ENCODE measurements around the gene OR10K1. TPM values are rescaled to one million over a fixed set of nuclear protein-coding genes. Genes with fewer than 3 reads are reported as not detected.
"Not testable (repeated sequence)": the region's sequence is repeated elsewhere in the genome, so short reads cannot be mapped to it uniquely, and the experiment has no call there.

The OR10K1 gene
- total RNA-seq, 1 donor from 2014 or later = not detected

DNA sequence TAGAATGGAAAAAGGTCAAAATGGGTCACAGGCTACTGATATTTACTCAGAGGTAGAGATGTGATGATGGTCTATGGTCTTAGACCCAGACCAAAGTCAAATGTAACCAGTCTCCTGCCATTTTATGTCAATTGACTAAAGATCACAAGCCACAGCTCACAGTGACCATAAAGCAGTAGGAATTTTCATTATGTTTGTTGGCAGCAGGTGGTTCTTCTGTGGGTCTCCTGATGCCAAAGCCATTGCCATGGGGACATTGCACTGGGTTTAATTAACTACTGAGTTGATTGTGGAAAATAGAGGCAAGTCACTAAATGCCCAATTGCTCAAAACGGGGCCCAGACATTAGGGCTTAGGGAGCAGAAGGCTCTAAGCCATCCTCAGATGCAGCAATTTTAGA lies 35.5 kb upstream of the OR10K1 start, which contains the start of gene OR10K2:
OR10K2 (minus strand) TSS at position 101 of the 400 bp plus-strand sequence. CDS start 5,371 bp downstream, outside the sequence.
- Mint-ChIP-seq H3K4me3 (no peak within 1 kb of the TSS), H3K36me3 (no peaks in the 10 kb centered on the region), H3K27me3 (ENCODE audit: low read depth) (no peaks in the 10 kb centered on the region), H3K9me3 (peaks cover 9% of the 10 kb centered on the region), H3K27ac (no peak within 1 kb of the TSS), H3K4me1 (peaks cover 13% of the 10 kb centered on the region)
- TF ChIP-seq, protein P1, sequence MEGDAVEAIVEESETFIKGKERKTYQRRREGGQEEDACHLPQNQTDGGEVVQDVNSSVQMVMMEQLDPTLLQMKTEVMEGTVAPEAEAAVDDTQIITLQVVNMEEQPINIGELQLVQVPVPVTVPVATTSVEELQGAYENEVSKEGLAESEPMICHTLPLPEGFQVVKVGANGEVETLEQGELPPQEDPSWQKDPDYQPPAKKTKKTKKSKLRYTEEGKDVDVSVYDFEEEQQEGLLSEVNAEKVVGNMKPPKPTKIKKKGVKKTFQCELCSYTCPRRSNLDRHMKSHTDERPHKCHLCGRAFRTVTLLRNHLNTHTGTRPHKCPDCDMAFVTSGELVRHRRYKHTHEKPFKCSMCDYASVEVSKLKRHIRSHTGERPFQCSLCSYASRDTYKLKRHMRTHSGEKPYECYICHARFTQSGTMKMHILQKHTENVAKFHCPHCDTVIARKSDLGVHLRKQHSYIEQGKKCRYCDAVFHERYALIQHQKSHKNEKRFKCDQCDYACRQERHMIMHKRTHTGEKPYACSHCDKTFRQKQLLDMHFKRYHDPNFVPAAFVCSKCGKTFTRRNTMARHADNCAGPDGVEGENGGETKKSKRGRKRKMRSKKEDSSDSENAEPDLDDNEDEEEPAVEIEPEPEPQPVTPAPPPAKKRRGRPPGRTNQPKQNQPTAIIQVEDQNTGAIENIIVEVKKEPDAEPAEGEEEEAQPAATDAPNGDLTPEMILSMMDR (IDR thresholded peaks at IDR 0.05; ENCODE audit: unreplicated experiment) = no peak
- no peak for DNase-seq (ENCODE audit: low spot score in 2 of 2, unreplicated experiment in 2 of 2)

DNA sequence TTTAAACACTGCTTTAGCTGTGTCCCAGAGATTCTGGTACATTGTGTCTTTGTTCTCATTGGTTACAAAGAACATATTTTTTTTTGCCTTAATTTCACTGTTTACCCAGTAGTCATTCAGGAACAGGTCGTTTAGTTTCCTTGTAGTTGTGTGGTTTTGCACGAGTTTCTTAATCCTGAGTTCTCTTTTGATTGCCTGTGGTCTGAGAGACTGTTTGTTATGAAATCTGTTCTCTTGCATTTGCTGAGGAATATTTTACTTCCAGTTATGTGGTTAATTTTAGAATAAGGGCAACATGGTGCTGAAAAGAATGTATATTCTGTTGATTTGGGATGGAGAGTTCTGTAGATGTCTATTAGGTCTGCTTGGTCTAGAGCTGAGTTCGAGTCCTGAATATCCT lies 31.5 kb upstream of the OR10K1 start:
- not testable (repeated sequence) for H3K27ac Mint-ChIP-seq; H3K4me3 Mint-ChIP-seq; H3K4me1 Mint-ChIP-seq; H3K36me3 Mint-ChIP-seq; H3K27me3 Mint-ChIP-seq (ENCODE audit: low read depth); DNase-seq (ENCODE audit: low spot score in 2 of 2, unreplicated experiment in 2 of 2)
- H3K9me3 Mint-ChIP-seq = peaks cover 14% of the 10 kb centered on the region

DNA sequence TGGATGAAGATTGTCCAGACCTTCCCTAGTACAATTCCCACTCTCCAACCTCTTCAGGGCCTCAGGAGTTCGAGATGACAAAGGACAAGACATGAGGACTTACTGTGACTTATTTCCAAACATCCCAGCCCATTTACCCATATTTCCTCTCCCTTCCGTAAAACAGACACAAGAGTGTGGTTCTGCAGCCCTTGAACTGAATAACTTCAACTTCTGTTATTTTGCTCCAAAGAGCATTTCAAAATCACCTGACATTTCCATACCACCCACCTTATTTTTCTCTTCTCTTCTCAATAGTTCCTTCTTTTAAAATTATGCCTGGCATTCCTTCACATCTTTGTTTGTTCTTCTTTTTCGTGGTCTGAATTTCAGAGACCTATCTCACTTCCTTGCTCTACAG lies 26.9 kb upstream of the OR10K1 start:
- H3K27me3 Mint-ChIP-seq (ENCODE audit: low read depth) = no peaks in the 10 kb centered on the region
- no peak overlapping the region for H3K27ac Mint-ChIP-seq
- H3K4me1 Mint-ChIP-seq = peaks cover 5% of the 10 kb centered on the region
- no peak overlapping the region for H3K4me3 Mint-ChIP-seq
- TF ChIP-seq, protein P1 (IDR thresholded peaks at IDR 0.05; ENCODE audit: unreplicated experiment) = no peak
- peaks cover 5% of the 10 kb centered on the region for H3K9me3 Mint-ChIP-seq
- DNase-seq (ENCODE audit: low spot score in 2 of 2, unreplicated experiment in 2 of 2) = no peak
- no peaks in the 10 kb centered on the region for H3K36me3 Mint-ChIP-seq

DNA sequence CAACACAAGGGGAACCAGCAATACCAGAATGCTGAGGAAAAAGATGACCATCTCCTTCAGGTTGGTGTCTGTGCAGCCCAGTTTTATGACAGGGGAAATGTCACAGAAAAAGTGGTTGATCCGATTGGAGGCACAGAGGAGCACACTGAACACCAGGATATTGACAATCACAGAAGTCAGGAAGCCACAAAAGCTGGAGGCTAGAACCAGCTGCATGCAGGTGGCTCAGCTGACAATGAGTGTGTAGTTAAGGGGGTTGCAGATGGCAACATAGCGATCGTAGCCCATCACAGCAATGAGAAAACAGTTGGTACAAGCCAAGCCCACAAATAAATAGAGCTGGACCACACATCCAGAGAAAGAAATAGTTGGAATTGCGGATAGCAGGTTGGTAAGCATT lies 16.3 kb upstream of the OR10K1 start:
- H3K36me3 Mint-ChIP-seq = no peaks in the 10 kb centered on the region
- H3K4me1 Mint-ChIP-seq = no peaks in the 10 kb centered on the region
- DNase-seq (ENCODE audit: low spot score in 2 of 2, unreplicated experiment in 2 of 2) = no peak
- H3K27me3 Mint-ChIP-seq (ENCODE audit: low read depth) = peaks cover 7% of the 10 kb centered on the region
- TF ChIP-seq, protein P1 (IDR thresholded peaks at IDR 0.05; ENCODE audit: unreplicated experiment) = no peak
- H3K4me3 Mint-ChIP-seq = no peak overlapping the region
- H3K9me3 Mint-ChIP-seq = peaks cover under 1% of the 10 kb centered on the region
- no peak overlapping the region for H3K27ac Mint-ChIP-seq

DNA sequence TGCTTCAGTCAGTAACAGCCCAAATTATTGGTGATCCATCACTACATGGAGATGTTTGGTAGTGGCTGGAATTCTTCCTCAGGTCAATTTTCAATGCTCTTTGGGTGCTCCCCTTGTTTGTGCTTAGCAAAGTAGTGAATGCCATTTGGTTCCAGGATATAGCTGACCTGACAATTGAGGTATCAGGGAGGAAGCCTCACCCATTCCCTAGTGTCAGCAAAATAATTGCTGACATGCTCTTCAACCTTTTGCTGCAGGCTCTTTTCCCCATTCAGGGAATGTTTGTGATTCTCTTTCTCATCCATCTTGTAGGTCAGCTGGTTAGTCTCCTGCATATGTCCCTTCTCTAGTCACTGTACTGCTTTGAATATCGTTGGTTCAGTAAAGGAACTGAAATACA lies 7.1 kb upstream of the OR10K1 start:
- H3K27ac Mint-ChIP-seq = no peak overlapping the region
- H3K4me3 Mint-ChIP-seq = no peak overlapping the region
- TF ChIP-seq, protein P1 (IDR thresholded peaks at IDR 0.05; ENCODE audit: unreplicated experiment) = no peak
- H3K27me3 Mint-ChIP-seq (ENCODE audit: low read depth) = no peaks in the 10 kb centered on the region
- peaks cover 8% of the 10 kb centered on the region for H3K4me1 Mint-ChIP-seq
- peaks cover 29% of the 10 kb centered on the region for H3K9me3 Mint-ChIP-seq
- peaks cover 3% of the 10 kb centered on the region for H3K36me3 Mint-ChIP-seq
- no peak for DNase-seq (ENCODE audit: low spot score in 2 of 2, unreplicated experiment in 2 of 2)

DNA sequence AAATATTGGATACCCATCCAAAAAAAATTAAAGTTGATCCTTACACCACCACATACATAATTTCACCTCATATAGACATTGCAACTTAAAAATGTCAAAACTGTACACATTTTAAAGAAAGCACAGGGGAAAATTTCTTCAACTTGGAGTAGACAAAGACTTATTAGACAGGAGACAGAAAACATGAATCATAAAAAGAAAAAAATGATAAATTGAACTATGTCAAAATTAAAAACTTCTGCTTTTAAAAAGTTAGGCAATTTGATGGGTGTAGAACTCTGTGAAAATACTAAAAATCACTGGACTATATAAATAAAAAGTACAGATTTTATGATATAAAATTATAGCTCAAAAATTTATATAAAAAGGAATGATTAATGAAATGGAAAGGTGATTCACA lies 4.4 kb upstream of the OR10K1 start:
- Mint-ChIP-seq H3K27ac (no peak overlapping the region), H3K4me3 (no peak overlapping the region)
- TF ChIP-seq, protein P1 (IDR thresholded peaks at IDR 0.05; ENCODE audit: unreplicated experiment) = no peak

More for the DNA sequence above, 4.4 kb upstream of the OR10K1 start:
- no peak for DNase-seq (ENCODE audit: low spot score in 2 of 2, unreplicated experiment in 2 of 2)
- H3K9me3 Mint-ChIP-seq = peaks cover 16% of the 10 kb centered on the region
- peaks cover 2% of the 10 kb centered on the region for H3K27me3 Mint-ChIP-seq (ENCODE audit: low read depth)
- peaks cover 11% of the 10 kb centered on the region for H3K4me1 Mint-ChIP-seq
- H3K36me3 Mint-ChIP-seq = no peaks in the 10 kb centered on the region
